GM21717 (cell line): ENCODE measurements around the gene PRELID3B.
"Not testable (repeated sequence)": the region's sequence is repeated elsewhere in the genome, so short reads cannot be mapped to it uniquely, and the experiment has no call there.

Source experiments
- ATAC-seq: cut with Tn5 transposase; IDR thresholded peaks from one replicate; pipeline ENCODE4 v1.9.1; 2021; ENCODE audit warnings: mild to moderate bottlenecking, moderate library complexity; ENCODE audit not compliant: unreplicated experiment

Gene PRELID3B

DNA sequence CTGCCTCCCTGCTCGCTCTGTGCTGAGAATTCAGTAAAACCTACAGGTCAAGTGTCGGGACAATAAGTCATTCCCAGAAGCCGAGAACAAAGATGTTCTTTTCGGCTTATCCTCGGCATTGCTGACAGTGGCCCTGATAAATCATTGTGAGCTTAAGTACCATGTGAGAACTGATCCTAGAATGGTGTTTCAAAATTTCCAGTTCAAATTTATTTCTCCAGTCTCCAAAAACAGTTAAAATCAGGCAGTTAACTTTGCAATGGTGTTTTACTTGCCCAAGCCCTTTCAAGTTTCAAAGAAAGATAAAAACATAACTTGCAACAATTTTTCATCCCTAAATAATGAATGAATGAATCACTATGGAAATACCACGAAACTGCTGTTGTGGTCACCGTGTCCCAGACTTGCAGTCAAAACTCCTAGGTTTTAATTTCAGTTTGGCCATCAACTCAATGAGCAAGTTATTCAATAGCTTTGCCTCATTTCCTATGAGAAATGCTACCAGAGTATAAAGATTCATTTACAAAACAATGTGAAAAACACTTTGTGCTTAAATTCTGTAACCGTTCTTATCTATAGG lies 14.8 kb downstream of the PRELID3B start:
- no peak for ATAC-seq

DNA sequence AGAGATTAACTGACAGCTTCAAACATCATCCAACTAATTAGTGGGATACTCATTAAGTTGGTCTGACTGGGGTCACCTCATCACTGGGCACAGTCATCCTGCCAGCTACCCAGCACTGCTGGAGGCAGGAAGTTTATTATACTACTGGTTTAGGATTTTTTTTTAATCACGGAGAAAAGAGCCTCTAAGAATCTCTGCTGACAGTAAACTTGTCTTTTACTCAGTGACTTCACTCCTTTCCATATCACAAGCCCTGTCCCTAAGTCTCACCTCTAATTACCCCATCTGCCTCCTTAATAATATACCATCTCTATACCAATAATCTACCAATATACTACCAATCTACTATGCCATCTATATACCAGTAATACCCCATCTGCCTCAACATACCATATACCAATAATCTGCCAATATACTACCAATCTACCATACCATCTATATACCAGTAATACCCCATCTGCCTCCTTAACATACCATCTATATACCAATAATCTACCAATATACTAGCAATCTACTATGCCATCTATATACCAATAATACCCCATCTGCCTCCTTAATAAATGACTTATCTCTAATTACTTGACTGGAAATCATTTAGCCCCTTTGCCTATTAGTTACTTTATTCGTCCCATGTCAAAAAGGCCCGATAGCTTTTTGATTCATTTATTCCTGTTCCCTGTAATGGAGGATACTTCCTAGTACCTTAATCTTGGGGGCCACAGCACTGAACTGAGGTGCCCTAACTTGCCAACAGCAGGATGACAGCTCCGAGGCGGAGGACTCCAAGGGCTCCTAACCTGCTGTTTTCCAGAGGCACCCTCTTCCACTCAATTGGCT lies 15.5 kb downstream of the PRELID3B start:
- ATAC-seq = no peak

DNA sequence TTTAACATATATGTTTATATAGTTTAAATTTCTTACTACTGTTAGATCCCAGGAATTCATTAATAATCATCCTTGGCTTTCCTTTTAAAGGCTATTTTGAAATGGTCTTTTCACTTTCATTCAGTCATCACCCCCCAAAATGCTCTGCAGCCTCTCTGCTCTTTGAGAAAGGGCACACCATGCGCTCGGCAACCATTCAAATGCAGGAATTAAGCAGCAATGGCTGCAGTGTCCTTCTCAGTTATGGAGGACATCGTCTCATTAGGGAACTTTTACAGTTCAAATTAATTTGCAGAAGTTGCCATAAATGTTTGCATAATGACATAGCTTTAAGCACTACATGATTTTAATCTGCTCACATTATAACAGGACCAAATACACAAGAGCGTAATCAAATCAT lies 17.1 kb downstream of the PRELID3B start:
- no peak for ATAC-seq

DNA sequence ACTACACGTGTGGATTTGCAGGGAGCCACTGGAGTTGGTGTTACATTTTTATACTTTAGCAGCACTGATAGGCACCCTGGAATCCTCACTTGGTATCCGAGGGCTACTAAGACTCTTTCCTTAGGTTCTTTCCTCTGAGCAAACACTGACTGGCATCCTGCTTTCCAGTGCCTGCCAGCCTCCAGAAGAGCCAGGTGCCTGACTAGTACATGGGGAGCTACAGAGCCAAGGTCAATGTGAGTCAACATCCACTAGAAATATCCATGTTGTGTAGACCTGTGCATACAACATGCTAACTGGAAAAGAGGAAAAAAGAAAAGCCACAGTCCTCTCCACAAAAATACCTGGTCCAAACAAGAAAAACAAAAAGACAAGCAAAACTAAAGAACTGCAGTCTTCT lies 17.5 kb downstream of the PRELID3B start:
- ATAC-seq = no peak

DNA sequence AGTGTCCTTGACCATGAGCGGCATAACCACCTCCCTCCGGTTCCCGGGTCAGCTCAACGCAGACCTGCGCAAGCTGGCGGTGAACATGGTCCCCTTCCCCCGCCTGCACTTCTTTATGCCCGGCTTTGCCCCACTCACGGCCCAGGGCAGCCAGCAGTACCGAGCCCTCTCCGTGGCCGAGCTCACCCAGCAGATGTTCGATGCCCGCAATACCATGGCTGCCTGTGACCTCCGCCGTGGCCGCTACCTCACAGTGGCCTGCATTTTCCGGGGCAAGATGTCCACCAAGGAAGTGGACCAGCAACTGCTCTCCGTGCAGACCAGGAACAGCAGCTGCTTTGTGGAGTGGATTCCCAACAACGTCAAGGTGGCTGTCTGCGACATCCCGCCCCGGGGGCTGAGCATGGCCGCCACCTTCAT lies 18.5 kb downstream of the PRELID3B start:
- no peak for ATAC-seq

DNA sequence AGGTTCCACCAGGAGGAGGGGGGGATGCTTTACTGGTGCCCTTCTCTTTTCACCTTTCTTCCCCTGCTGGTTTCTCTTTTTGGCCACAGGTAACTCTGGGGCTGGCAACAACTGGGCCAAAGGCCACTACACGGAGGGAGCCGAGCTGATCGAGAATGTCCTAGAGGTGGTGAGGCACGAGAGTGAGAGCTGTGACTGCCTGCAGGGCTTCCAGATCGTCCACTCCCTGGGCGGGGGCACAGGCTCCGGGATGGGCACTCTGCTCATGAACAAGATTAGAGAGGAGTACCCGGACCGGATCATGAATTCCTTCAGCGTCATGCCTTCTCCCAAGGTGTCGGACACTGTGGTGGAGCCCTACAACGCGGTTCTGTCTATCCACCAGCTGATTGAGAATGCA lies 19.0 kb downstream of the PRELID3B start:
- no peak for ATAC-seq

DNA sequence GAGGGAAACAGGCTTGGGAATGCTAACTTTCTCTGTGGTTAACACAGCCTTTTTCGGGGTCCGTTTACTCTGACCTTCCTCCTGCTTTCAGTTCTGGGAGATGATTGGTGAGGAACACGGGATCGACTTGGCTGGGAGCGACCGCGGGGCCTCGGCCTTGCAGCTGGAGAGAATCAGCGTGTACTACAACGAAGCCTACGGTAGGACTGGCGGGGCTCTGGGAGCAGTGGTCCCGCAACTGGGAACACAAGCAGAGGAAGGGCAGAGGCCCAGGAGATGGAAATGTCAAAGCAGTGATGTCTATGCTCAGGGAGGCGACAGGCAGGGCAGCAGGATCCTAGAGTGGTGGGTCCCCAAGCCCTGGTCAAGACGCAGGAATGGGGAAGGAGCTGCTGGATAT lies 19.8 kb downstream of the PRELID3B start:
- ATAC-seq = no peak

DNA sequence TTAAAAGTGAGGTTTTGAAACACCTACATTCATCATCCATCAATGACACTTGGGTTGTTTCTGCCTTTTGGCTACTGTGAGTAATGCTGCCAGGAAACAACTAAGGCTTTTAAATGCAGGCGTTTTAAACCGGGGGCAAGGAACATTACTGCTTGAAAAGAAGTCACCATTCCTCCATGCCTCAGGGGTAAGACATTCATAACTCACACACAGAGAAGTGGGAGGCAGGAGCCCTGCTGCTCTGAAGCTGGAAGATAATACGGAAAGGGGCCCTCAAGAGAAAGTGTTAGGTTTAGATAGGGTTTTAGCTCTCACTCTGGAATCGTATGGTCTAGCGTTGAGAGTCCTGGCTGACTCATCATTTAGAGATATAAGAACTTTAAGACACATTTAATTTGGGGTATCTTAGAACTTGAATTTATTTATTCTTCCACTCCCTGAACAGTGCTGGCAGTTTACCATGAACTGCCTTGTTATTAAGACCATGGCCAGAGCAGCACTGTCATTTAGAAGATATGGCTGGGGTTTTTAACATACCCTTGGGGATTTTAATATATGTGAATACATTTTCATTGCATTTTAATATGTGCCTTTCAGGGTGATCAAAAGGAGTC lies 21.5 kb downstream of the PRELID3B start:
- ATAC-seq = no peak

DNA sequence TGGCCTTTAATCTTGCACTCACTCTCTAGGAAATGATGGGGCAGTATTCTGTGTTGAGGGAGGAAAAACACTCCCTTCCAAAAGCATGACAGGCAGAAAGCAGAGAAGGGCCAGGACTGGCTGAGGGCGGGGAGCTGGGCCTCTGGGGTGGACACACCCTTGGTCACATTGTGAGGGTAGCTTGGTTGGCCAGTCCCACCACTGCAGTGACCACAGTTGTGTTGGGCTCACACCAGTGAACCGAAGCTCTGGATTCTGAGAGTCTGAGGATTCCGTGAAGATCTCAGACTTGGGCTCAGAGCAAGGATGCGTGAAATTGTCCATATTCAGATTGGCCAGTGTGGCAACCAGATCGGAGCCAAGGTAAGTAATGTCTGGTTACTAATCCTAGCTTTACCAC lies 23.4 kb downstream of the PRELID3B start, which contains the start of gene TUBB1:
Gene TUBB1, plus strand, starts transcription at position 213 of the 400 bp plus-strand sequence. Its CDS starts 94 bp downstream, at position 307.
- ATAC-seq = no peak

DNA sequence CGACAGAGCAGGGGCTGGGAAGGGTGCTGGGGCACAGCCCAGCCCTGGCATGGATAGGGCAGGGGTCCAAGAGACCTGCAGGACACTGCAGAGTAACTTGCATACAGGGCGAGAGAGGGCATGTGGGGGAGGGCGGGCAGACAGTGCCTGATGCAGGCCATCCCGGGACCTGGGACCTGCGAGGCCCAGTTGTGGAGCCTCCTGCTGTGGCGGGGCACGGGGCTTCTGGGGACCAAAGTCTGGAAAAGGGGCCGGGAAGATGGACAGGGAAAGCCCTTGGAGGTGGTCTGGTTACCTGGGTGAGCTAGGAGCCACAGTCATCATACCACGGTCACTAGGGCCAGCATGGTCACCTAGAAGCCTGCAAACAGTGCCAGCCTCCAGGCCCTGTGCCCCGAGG lies 23.8 kb downstream of the PRELID3B start:
- ATAC-seq = no peak

DNA sequence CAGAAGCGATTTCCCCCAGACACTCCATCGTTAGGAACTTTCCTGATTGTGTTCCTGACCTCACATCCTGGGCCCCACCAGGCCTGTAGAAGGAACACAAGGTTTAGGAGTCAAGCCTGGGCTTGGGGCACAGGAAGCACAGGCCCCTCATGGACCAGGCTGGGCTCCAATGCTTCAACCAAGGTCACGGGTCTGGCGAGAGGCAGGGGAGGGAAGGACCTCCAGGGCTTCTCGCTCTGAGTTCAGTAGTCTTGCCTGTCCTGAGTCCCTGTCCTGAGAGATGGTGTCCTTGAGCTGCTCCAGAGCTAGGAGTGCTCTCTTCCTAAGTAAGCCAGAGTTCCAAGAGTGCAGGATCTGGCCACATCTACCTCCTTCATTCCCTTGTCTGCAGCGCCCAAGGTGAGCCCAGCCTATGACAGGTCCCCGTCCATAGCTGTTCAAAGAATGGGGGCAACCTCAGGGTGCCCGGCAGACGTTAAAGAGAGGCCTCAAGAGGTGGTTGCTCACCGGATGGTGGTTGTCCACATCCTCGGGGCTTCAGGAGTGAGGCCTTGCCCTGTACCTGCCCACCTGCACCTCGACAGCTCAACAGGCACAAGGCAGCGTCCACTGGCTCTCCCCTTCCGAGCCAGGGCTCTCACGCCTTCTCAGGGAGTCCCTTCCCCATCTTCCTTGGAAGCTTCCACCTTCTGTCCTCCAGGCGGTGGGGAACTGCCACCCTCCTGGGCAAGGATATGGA lies 24.9 kb downstream of the PRELID3B start:
- no peak for ATAC-seq

DNA sequence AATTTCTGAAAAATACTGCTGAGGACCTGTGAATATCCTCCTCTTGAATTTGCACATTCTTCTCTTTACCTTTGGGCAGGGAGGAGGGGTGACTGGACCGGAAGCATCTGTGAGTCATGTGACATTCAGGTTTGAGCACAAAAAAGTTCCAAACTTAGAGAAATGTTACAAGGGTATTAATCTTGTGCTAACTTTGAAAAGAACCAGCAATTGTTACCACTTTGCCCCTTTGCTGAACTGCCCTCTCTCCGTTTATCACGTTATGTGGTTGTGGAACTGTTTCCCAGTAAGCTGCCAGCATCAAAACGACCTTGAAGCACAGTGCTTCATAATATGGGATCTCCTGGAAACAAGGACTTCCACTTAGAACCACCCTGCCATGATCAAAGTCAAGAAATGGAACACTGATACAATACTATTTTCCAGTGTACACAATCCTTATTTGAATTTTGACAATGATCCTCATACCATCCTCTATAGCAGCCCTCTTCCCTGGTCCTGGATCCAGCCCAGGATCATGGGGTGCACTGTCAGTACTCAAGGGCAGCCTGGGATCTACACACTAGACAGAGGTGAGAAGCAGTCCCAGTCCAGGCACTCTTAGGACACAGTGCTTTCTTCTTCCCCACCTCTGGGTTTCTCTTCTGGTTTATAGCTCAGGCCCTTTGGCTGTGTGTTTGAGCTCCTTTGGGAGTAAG lies 25.6 kb downstream of the PRELID3B start:
- no peak for ATAC-seq

DNA sequence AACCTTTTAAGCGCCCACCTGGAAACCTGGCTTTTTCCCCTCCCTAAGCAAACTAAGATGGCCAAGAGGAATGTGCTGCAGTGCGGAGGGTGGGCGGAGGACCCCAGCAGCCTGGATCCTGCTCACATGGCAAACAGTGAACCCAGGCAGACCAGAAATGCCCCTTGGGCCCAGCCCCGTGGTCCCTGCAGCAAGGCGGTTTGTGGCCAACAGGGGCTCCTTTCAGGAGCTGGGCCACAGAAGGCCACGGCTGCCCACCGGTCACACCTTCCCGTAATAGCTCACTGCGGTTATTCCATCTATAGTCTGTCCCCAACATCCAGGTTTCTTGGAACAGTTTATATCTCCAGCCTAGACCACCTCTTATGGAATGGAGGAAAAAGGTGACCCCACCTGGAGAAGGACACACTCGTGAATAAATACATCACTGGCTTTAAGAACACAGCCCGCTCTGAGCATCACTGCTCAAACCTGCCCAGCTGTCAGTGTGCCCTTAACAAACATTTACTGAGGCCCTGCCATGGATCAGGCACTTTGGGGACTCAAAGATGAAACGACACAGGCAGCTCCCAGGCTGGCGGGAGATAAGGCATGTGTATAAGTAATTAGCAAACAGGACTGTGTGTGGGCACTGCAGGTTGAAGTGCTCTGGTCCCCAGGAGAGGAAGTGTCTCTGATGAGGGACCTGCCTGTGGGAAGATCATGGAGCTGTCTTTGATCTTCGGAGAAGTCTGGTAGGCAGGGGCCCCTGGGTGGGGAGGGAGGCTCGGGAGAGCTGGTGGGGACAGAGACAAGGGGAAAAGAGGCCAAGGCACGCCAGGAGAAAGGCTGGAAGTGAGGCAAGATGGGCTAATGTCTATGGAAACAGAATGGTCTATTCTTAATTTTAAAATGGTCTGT lies 26.5 kb downstream of the PRELID3B start:
- no peak for ATAC-seq

DNA sequence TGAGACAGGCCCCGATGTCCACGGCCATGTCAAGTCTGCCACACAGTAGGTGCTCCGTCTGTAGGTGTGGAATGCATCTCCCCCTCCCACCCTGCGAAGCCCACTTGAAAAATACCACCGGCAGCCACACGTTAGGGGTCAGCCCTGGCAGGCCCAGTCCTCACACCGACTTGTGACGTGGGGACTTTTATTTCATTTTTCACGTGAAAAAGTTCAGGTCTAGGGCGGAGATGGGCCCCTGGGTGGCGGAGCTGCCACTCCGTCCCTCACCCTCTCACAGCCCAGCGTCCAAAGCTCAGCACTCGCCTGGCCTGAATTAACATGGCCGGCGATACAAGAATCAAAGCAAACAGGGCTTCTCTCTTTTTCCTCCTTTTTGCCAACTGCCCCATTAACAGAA lies 27.2 kb downstream of the PRELID3B start:
- no peak for ATAC-seq

DNA sequence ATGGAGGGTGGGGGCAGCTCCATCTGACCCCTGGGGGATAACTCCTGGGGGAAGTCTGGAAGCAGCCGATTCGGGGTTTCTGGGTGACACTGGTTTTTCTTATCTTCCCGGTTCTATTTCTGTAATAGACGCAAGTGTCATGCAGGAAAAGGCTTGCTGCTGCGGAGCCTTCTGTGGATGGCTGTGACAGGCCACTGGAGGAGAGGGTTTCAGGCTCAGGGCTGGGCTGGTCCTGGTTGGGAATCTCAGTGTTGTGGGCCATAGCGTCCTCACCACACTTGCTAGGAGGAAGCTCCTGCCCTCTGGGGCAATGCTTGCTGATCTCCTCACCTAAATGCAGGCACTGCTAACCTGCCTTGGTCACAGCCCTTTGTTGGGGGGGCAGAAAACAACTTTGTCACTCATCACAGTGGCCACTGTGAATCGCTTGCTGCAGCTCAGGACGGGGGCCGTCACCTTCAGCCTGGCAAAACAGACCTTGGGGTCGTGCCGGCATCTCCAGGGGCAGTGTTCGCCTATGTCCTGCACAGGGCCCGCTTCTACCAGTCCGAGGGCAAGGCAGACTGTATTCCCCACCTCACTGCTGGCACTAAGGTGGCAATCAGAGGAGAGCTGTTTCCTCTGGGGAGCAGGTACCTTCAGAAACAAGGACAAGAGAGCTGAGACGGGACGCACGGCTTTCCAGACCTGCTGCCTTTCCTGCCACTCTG lies 27.8 kb downstream of the PRELID3B start:
- ATAC-seq = no peak

DNA sequence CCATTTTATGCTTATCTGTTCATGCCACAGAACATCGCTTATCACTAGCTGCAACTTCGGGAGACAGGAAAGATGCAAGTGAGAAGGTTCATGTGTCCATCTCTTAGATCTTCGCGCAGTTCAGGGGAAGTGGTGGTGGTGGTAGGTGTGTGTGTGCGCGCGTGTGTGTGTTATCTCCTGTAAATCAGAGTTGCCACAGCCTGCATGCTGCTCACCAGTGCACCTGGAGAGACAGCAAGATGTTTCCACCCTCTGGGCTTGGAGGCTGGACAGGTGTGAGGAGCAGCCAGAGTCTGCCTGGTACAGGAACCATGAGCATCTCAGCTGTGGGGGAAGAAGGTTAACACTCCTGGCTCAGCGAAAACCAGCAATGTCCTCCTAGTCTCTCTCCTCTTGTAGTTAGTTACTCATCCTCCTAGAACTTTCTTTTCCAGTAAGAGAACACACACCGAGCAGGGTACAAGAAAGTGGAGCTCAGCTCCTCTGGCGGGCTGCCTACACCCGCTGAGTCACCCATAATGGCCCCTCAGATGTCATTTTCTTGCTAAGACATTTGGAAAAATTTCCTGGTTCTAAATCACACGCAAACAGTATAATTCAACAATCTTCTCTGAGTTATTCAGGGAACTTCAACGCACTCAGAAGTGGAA lies 28.5 kb downstream of the PRELID3B start:
- ATAC-seq = no peak

DNA sequence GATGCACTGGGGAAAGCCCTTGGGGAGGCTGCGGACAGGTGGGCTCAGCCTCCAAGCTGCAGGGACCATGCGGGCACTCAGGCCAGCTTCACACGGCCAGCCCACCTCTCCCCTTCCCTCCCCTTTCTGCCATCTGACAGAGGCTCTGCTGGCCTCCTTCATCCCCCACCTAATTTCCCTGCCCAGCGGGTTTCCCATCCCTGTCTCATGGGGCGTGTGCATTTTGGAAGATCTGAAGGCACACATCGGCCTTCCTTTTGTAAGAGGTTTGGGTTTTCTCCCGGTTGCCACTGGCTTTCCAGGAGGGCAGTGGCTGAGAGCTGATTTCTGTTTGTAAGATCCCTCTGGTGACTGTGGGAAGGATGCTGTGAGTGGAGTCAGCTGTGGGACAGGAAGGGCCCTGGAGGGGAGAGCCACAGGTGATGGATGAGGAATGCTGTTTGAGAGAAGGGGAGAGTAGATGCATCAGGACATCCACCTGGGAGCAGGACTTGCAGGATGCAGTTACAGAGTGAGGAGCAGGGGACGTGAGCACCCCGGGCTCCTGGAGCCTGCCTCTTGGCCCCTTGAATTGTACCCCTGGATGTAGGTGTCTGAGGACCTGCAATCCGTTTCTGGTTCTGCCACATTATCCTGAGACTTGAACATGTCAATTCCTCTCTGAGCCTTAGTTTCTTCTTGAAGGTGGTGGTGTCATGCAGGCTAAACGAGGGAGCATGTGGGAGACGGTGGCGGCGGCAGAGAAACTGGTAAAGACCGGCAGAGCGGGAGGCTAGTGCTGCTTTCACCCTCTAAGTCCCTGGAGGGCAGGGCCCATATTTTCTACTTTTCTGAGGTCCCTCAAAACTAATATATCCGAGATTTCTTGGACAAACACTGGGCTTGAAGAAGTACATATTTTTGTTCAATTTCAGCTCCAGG lies 29.3 kb downstream of the PRELID3B start:
- ATAC-seq = no peak

DNA sequence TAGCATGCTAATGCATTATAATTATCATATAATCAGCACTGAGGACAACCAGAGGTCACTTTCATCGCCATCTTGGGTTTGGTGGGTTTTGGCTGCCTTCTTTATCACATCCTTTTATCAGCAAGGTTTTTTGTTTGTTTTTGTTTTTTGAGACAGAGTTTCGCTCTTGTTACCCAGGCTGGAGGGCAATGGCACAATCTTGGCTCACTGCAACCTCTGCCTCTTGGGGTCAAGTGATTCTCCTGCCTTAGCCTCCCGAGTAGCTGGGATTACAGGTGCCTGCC lies 30.8 kb downstream of the PRELID3B start:
- not testable (repeated sequence) for ATAC-seq
